GM23248 (cell line): ENCODE measurements around the gene IRF5.

Source experiments
- EZH2 ChIP-seq: fragments of 200-600 bp; sonication (generic); IDR thresholded peaks from 2 replicates; pipeline ENCODE4 v1.6.1; 2018; ENCODE audit warnings: antibody characterized with exemption, mild to moderate bottlenecking; ENCODE audit not compliant: insufficient read depth, poor library complexity, severe bottlenecking
- EZH2phosphoT487 ChIP-seq: fragments of 200-600 bp; sonication (generic); IDR thresholded peaks from 2 replicates; pipeline ENCODE4 v1.6.1; 2018; ENCODE audit warnings: antibody characterized with exemption, moderate library complexity, mild to moderate bottlenecking, low read depth; ENCODE audit not compliant: insufficient read depth

- no peak for TF ChIP-seq EZH2phosphoT487
- TF ChIP-seq EZH2: no peak
Observed at GRCh38 chr7:128908750-128909624, 28.7 kb upstream of the IRF5 start.
